H1 (cell line): ENCODE results near the gene G6PC3. TPM values are rescaled to one million over a fixed set of nuclear protein-coding genes. Genes with fewer than 3 reads are reported as not detected.

ENCODE experiments used
- CTCF ChIA-PET: fragments of 300-600 bp; sonication (Branson Sonifier 250); formaldehyde crosslinking; loops from one replicate; lab custom pipeline; 2021; ENCODE audit not compliant: partially characterized antibody; lab: Charles Lee
- POLR2A ChIA-PET: fragments of 300-600 bp; sonication (Branson Sonifier 250); formaldehyde crosslinking; loops from one replicate; lab custom pipeline; 2021; ENCODE audit warnings: inconsistent platforms; ENCODE audit not compliant: partially characterized antibody; lab: Charles Lee
- DNase-seq, 2 experiments: peaks; one replicate each; pipeline versions ENCODE4 v3.0.0 to v3.0.0-alpha.2; 2010 to 2022; ENCODE audit warnings: low spot score in 2 of 2, low read depth in 1 of 2, mixed read lengths in 1 of 2
- FAIRE-seq: peaks from 2 replicates; lab custom pipeline; 2011; peaks lifted over from hg19 to GRCh38; lab: Jason Lieb, UNC
- H2AFZ ChIP-seq: 2 replicates; pipeline ENCODE4 v1.8.1; 2012; ENCODE audit warnings: low read length, inconsistent platforms
- H2AK5ac ChIP-seq: 2 replicates; pipeline ENCODE4 v1.6.1; 2013; ENCODE audit warnings: low read depth, low read length
- H2BK120ac ChIP-seq: replicated peaks from 2 replicates; pipeline ENCODE3; 2013; ENCODE audit warnings: low read depth, low read length, inconsistent platforms
- H2BK12ac ChIP-seq: 2 replicates; pipeline ENCODE4 v1.6.1; 2013; ENCODE audit warnings: low read depth, low read length
- H2BK15ac ChIP-seq: 2 replicates; pipeline ENCODE4 v1.6.1; 2013; ENCODE audit warnings: low read length
- H2BK20ac ChIP-seq: 2 replicates; pipeline ENCODE4 v1.6.1; 2013; ENCODE audit warnings: low read length
- H2BK5ac ChIP-seq: 2 replicates; pipeline ENCODE4 v1.6.1; 2013; ENCODE audit warnings: low read depth, low read length
- H3K14ac ChIP-seq: 2 replicates; pipeline ENCODE4 v1.6.1; 2013; ENCODE audit warnings: inconsistent platforms; ENCODE audit not compliant: insufficient read length
- H3K18ac ChIP-seq: 2 replicates; pipeline ENCODE4 v1.6.1; 2013; ENCODE audit warnings: low read length; ENCODE audit errors: extremely low read depth
- H3K23ac ChIP-seq: 2 replicates; pipeline ENCODE4 v1.6.1; 2013; ENCODE audit warnings: inconsistent platforms; ENCODE audit not compliant: insufficient read length
- H3K23me2 ChIP-seq: 2 replicates; pipeline ENCODE4 v1.6.1; 2013; ENCODE audit warnings: low read depth, low read length
- H3K27ac ChIP-seq: 2 replicates; pipeline ENCODE4 v1.6.1; 2011; ENCODE audit warnings: low read depth, low read length, inconsistent platforms
- H3K27me3 ChIP-seq, 4 experiments: replicated peaks in 1 of 4; 1 replicate in 1 of 4; 2 replicates in 3 of 4; pipeline versions ENCODE4 v1.6.1 to v1.8.1; 2011 to 2013; ENCODE audit warnings: low read length in 3 of 4, mild to moderate bottlenecking in 3 of 4, inconsistent platforms in 2 of 4, mixed read lengths in 2 of 4, moderate library complexity in 1 of 4; ENCODE audit not compliant: control insufficient read depth in 3 of 4, insufficient read depth in 3 of 4; ENCODE audit errors: extremely low read depth in 1 of 4
- H3K36me3 ChIP-seq, 4 experiments: 2 replicates each; pipeline versions ENCODE4 v1.6.1 to v1.8.1; 2011 to 2013; ENCODE audit warnings: mild to moderate bottlenecking in 4 of 4, low read length in 3 of 4, moderate library complexity in 2 of 4, control low read depth in 1 of 4, inconsistent platforms in 1 of 4; ENCODE audit not compliant: insufficient read depth in 4 of 4, control insufficient read depth in 2 of 4
- H3K4ac ChIP-seq: replicated peaks from 2 replicates; pipeline ENCODE3; 2013; ENCODE audit warnings: low read length, low read depth, mixed read lengths, inconsistent platforms; ENCODE audit not compliant: insufficient read length
- H3K4me1 ChIP-seq, 4 experiments: replicated peaks in 1 of 4; 1 replicate in 1 of 4; 2 replicates in 3 of 4; pipeline versions ENCODE4 v1.6.1 to v1.8.1; 2011 to 2013; ENCODE audit warnings: low read length in 3 of 4, inconsistent platforms in 2 of 4, mixed read lengths in 1 of 4; ENCODE audit not compliant: insufficient read depth in 4 of 4, control insufficient read depth in 3 of 4
- H3K4me2 ChIP-seq, 2 experiments: 2 replicates each; pipeline versions ENCODE4 v1.6.1 to v1.8.1; 2011 to 2013; ENCODE audit warnings: low read depth in 2 of 2, low read length in 2 of 2, control low read depth in 1 of 2, inconsistent platforms in 1 of 2, mild to moderate bottlenecking in 1 of 2; ENCODE audit not compliant: insufficient read depth in 1 of 2
- H3K4me3 ChIP-seq, 4 experiments: fragments of 200-600, 300-600 bp in 1 of 4; sonication (generic), shearing (Covaris generic), sonication (Bioruptor Twin) in 1 of 4; 2 replicates each; pipeline versions ENCODE4 v1.5.1 to v1.8.1; 2011 to 2016; ENCODE audit warnings: low read length in 4 of 4, low read depth in 3 of 4, control low read depth in 2 of 4, inconsistent platforms in 2 of 4, mild to moderate bottlenecking in 2 of 4, mixed read lengths in 1 of 4, moderate library complexity in 1 of 4; ENCODE audit not compliant: insufficient read depth in 2 of 4; ENCODE audit errors: extremely low read depth in 1 of 4
- H3K56ac ChIP-seq: replicated peaks from 2 replicates; pipeline ENCODE3; 2013; ENCODE audit warnings: low read depth, mild to moderate bottlenecking, mixed read lengths, low read length, inconsistent platforms; ENCODE audit not compliant: insufficient read length
- H3K79me1 ChIP-seq: 2 replicates; pipeline ENCODE4 v1.6.1; 2013; ENCODE audit warnings: low read depth, low read length, control low read depth
- H3K79me2 ChIP-seq, 2 experiments: 2 replicates each; pipeline versions ENCODE4 v1.6.1 to v1.8.1; 2012 to 2013; ENCODE audit warnings: low read length in 2 of 2, mild to moderate bottlenecking in 2 of 2, inconsistent platforms in 1 of 2; ENCODE audit not compliant: insufficient read depth in 2 of 2, control insufficient read depth in 1 of 2
- H3K9ac ChIP-seq, 4 experiments: replicated peaks in 1 of 4; 1 replicate in 1 of 4; 2 replicates in 3 of 4; pipeline versions ENCODE4 v1.6.1 to v1.8.1; 2011 to 2013; ENCODE audit warnings: low read depth in 3 of 4, low read length in 3 of 4, control low read depth in 2 of 4, mild to moderate bottlenecking in 2 of 4, moderate library complexity in 2 of 4, inconsistent platforms in 1 of 4; ENCODE audit errors: extremely low read depth in 1 of 4
- H3K9me3 ChIP-seq, 2 experiments: 2 replicates each; pipeline versions ENCODE4 v1.6.1 to v1.8.1; 2012 to 2013; ENCODE audit warnings: mild to moderate bottlenecking in 2 of 2, moderate library complexity in 2 of 2, control low read depth in 1 of 2, inconsistent platforms in 1 of 2, low read depth in 1 of 2, low read length in 1 of 2, mixed read lengths in 1 of 2; ENCODE audit not compliant: insufficient read depth in 2 of 2
- H4K20me1 ChIP-seq, 2 experiments: replicated peaks in 1 of 2; 2 replicates each; pipeline versions ENCODE3 to v1.8.1; 2011 to 2013; ENCODE audit warnings: inconsistent platforms in 2 of 2, low read length in 2 of 2, mild to moderate bottlenecking in 1 of 2; ENCODE audit not compliant: insufficient read depth in 2 of 2, control insufficient read depth in 1 of 2
- H4K5ac ChIP-seq: 2 replicates; pipeline ENCODE4 v1.6.1; 2013; ENCODE audit warnings: low read length, low read depth, mixed read lengths, inconsistent platforms; ENCODE audit not compliant: insufficient read length
- H4K8ac ChIP-seq: 2 replicates; pipeline ENCODE4 v1.8.0; 2013; ENCODE audit warnings: mild to moderate bottlenecking, moderate library complexity, low read length, inconsistent platforms; ENCODE audit not compliant: insufficient read depth; ENCODE audit errors: extremely low read depth
- H4K91ac ChIP-seq: replicated peaks from 2 replicates; pipeline ENCODE3; 2013; ENCODE audit warnings: low read length, mixed read lengths, inconsistent platforms; ENCODE audit not compliant: insufficient read length
- ASH2L ChIP-seq: fragments of 200-600, 300-600 bp; sonication (generic); IDR thresholded peaks from one replicate; pipeline ENCODE4 v1.7.1; 2017; ENCODE audit warnings: low read length
- EP300 ChIP-seq, 2 experiments: IDR thresholded peaks; 1 replicate in 1 of 2; 2 replicates in 1 of 2; pipeline ENCODE4 v1.6.1; 2011 to 2012; ENCODE audit warnings: low read depth in 2 of 2, low read length in 2 of 2, mild to moderate bottlenecking in 2 of 2, borderline replicate concordance in 1 of 2, inconsistent platforms in 1 of 2, moderate library complexity in 1 of 2
- GABPA ChIP-seq: IDR thresholded peaks from 2 replicates; pipeline ENCODE4 v1.6.1; 2011; ENCODE audit warnings: mild to moderate bottlenecking, low read length, moderate library complexity, borderline replicate concordance; ENCODE audit not compliant: insufficient read depth
- JUND ChIP-seq: IDR thresholded peaks from 2 replicates; pipeline ENCODE4 v1.6.1; 2011; ENCODE audit warnings: mild to moderate bottlenecking, improper control_type of control experiment, low read length
- MAX ChIP-seq: IDR thresholded peaks from 2 replicates; pipeline ENCODE4 v1.6.1; 2012; ENCODE audit warnings: inconsistent platforms
- RAD21 ChIP-seq, 2 experiments: IDR thresholded peaks in 1 of 2; conservative IDR thresholded peaks in 1 of 2; 2 replicates each; pipeline ENCODE4 v1.6.1; 2011; ENCODE audit warnings: low read depth in 2 of 2, low read length in 2 of 2, improper control_type of control experiment in 1 of 2, inconsistent platforms in 1 of 2, mild to moderate bottlenecking in 1 of 2, moderate library complexity in 1 of 2
- SAP30 ChIP-seq: fragments of 300-600 bp; sonication (generic); IDR thresholded peaks from 2 replicates; pipeline ENCODE4 v1.7.1; 2012; ENCODE audit warnings: low read length, moderate library complexity, mild to moderate bottlenecking, inconsistent platforms; ENCODE audit not compliant: insufficient read depth, insufficient replicate concordance
- SIN3A ChIP-seq, 2 experiments: IDR thresholded peaks in 1 of 2; conservative IDR thresholded peaks in 1 of 2; 2 replicates each; pipeline ENCODE4 v1.6.1; 2011 to 2012; ENCODE audit warnings: low read length in 2 of 2, improper control_type of control experiment in 1 of 2, low read depth in 1 of 2, mild to moderate bottlenecking in 1 of 2
- SIX5 ChIP-seq: IDR thresholded peaks from 2 replicates; pipeline ENCODE4 v1.6.1; 2011; ENCODE audit warnings: mild to moderate bottlenecking, low read depth, low read length
- SP1 ChIP-seq: IDR thresholded peaks from 2 replicates; pipeline ENCODE4 v1.6.1; 2011; ENCODE audit warnings: low read depth, low read length
- TEAD4 ChIP-seq: IDR thresholded peaks from 2 replicates; pipeline ENCODE4 v1.6.1; 2012; ENCODE audit warnings: low read depth, low read length, inconsistent platforms, mixed read lengths
- WGBS, 2 experiments: shearing (Covaris generic) in 1 of 2; methylation state at CpG; one replicate each; pipeline versions ENCODE4 v1.1.6 to v1.1.7; 2013 to 2015; ENCODE audit warnings: low lambda C conversion rate in 2 of 2, mixed read lengths in 2 of 2, inconsistent platforms in 1 of 2, low coverage in 1 of 2, missing lambda C conversion rate in 1 of 2; ENCODE audit not compliant: insufficient replicate concordance in 2 of 2, insufficient coverage in 1 of 2, insufficient read length in 1 of 2; ENCODE audit errors: extremely low coverage in 1 of 2, missing lambda C conversion rate in 1 of 2; 5-methylcytosine and 5-hydroxymethylcytosine counted together
- polyA plus RNA-seq, 7 experiments: library from polyadenylated mRNA; depleted of rRNA in 3 of 7; stranded (reverse) in 5 of 7; unstranded in 2 of 7; fragments of >200 nt in 5 of 7; fragments of 200-250 nt in 2 of 7; gene quantifications; 1 replicate in 5 of 7; 2 replicates in 1 of 7; 4 replicates in 1 of 7; pipeline versions ENCODE4 v1.2.1 to v1.2.3, GENCODE V29; 2011 to 2013; ENCODE audit warnings: missing spikeins in 2 of 7, mixed read lengths in 2 of 7
- total RNA-seq: library from RNA; stranded (reverse); fragmentation: NEBNext Ultra II Directional; extraction: Animal tissue kit (Norgen Biotek cat#: 25700); gene quantifications from 2 replicates; pipeline ENCODE4 v1.2.1, GENCODE V29; 2021

Gene G6PC3
- total and polyA plus RNA-seq, 2 of the 8 experiments (the other 6 are each of a cell fraction or from before 2014, with no cell fraction given), result 104 to 343 TPM

GRCh38 chr17:44102849-44103622 is 32.5 kb downstream of the G6PC3 start:
- CTCF ChIA-PET, result interaction anchor here (0.6 to 34.4 kb wide), 6 partner anchors 11 to 241 kb away, joined by 3 to 638 read pairs (median 4); partner anchors contain the start of gene HDAC5
- Histone ChIP-seq H2AFZ (no peak overlapping the region), H3K4ac (no peak overlapping the region), H2BK20ac (no peak overlapping the region), H3K36me3 (no peaks in the 10 kb centered on the region), H3K27ac (no peak overlapping the region), H3K23ac (no peak overlapping the region), H3K79me2 (peaks cover 0 to 14% of the 10 kb centered on the region in 2 experiments; a peak in 1 of 4 replicates), H3K9ac (0 out of 7 replicates have a peak overlapping the region, but pooled peaks of 1 of the 4 experiments have one; percentile 24), H3K14ac (no peak overlapping the region), H2AK5ac (no peak overlapping the region), H3K18ac (no peak overlapping the region), H2BK5ac (no peak overlapping the region), H3K56ac (no peak overlapping the region), H3K23me2 (no peaks in the 10 kb centered on the region), H4K91ac (no peak overlapping the region), H3K27me3 (no peaks in the 10 kb centered on the region), H3K9me3 (no peaks in the 10 kb centered on the region), H2BK12ac (no peak overlapping the region), H4K8ac (no peak overlapping the region), H2BK120ac (no peak overlapping the region), H4K5ac (no peak overlapping the region), H2BK15ac (no peak overlapping the region), H3K4me2 (no peak overlapping the region), H3K4me1 (peaks cover 0 to 6% (median 0%) of the 10 kb centered on the region in 4 experiments; a peak in 4 of 7 replicates), H3K79me1 (peaks cover 10% of the 10 kb centered on the region), H3K4me3 (no peak overlapping the region), H4K20me1 (peaks cover 0 to 3% of the 10 kb centered on the region in 2 experiments)
- POLR2A ChIA-PET, result interaction anchor here (0.9 to 1.7 kb wide), 2 partner anchors 8 to 35 kb away, joined by 3 to 4 read pairs; no protein-coding TSS in a partner anchor
- WGBS, 2 experiments, result 90% methylated on average over 16 of the region's 16 CpGs; no CpG with 5 or more reads in 1 of the 2 experiments
- DNase-seq (no peak), FAIRE-seq (no peak)
- TF ChIP-seq RAD21 (IDR thresholded peaks at IDR 0.05 in 1 of 2, conservative IDR thresholded peaks at IDR 0.05 in 1 of 2; ENCODE audit: low read depth in 2 of 2, low read length in 2 of 2) (no peak), TEAD4 (no peak), SIX5 (no peak), GABPA (no peak), MAX (no peak), SP1 (no peak), SIN3A (conservative IDR thresholded peaks at IDR 0.05 in 1 of 2, IDR thresholded peaks at IDR 0.05 in 1 of 2; ENCODE audit: low read depth in 1 of 2, low read length in 2 of 2) (no peak), JUND (no peak), ASH2L (no peak), SAP30 (no peak), EP300 (IDR thresholded peaks at IDR 0.05; ENCODE audit: borderline replicate concordance in 1 of 2, low read depth in 2 of 2, low read length in 2 of 2) (no peak)
